Measurements from ENCODE around the gene FZR1.

FZR1 gene

GRCh38 chr19:3471954-3472655, 34.0 kb upstream of the FZR1 start:
- no peak for DNase-seq (ENCODE audit: extremely low read depth in 1 of 2, low read depth in 1 of 2)

GRCh38 chr19:3474010-3474409, 32.1 kb upstream of the FZR1 start:
- DNase-seq (ENCODE audit: extremely low read depth in 1 of 2, low read depth in 1 of 2) = no peak

GRCh38 chr19:3474614-3475013, 31.5 kb upstream of the FZR1 start:
- DNase-seq (ENCODE audit: extremely low read depth in 1 of 2, low read depth in 1 of 2) = no peak

GRCh38 chr19:3475449-3475848, 30.7 kb upstream of the FZR1 start:
- no peak for DNase-seq (ENCODE audit: extremely low read depth in 1 of 2, low read depth in 1 of 2)

GRCh38 chr19:3476830-3477229, 29.3 kb upstream of the FZR1 start:
- DNase-seq (ENCODE audit: extremely low read depth in 1 of 2, low read depth in 1 of 2) = no peak

GRCh38 chr19:3477506-3477905, 28.6 kb upstream of the FZR1 start:
- DNase-seq (ENCODE audit: extremely low read depth in 1 of 2, low read depth in 1 of 2) = no peak

- DNase-seq (ENCODE audit: extremely low read depth in 1 of 2, low read depth in 1 of 2) = no peak
Measured at GRCh38 chr19:3477951-3478350, 28.2 kb upstream of the FZR1 start.

- no peak for DNase-seq (ENCODE audit: extremely low read depth in 1 of 2, low read depth in 1 of 2)
Measured at GRCh38 chr19:3478409-3479176, 27.5 kb upstream of the FZR1 start.

- no peak for DNase-seq (ENCODE audit: extremely low read depth in 1 of 2, low read depth in 1 of 2)
Measured at GRCh38 chr19:3479177-3479833, 26.8 kb upstream of the FZR1 start.

- DNase-seq (ENCODE audit: extremely low read depth in 1 of 2, low read depth in 1 of 2) = no peak
Measured at GRCh38 chr19:3479834-3480215, 26.3 kb upstream of the FZR1 start.

GRCh38 chr19:3480383-3481091, 25.6 kb upstream of the FZR1 start, which contains the start of gene SMIM24:
TSS of gene SMIM24 (minus strand) at chr19:3480525. CDS start at chr19:3480463, 62 bp downstream.
- no peak for DNase-seq (ENCODE audit: extremely low read depth in 1 of 2, low read depth in 1 of 2)

GRCh38 chr19:3481241-3482090, 24.6 kb upstream of the FZR1 start:
- DNase-seq (ENCODE audit: extremely low read depth in 1 of 2, low read depth in 1 of 2) = no peak

GRCh38 chr19:3482507-3483225, 23.4 kb upstream of the FZR1 start:
- no peak for DNase-seq (ENCODE audit: extremely low read depth in 1 of 2, low read depth in 1 of 2)

- DNase-seq (ENCODE audit: extremely low read depth in 1 of 2, low read depth in 1 of 2) = no peak
Measured at GRCh38 chr19:3483226-3483628, 22.9 kb upstream of the FZR1 start, which contains the start of gene SMIM44. TSS of gene SMIM44 (minus strand) at chr19:3483441. CDS start at chr19:3483403, 38 bp downstream.

- no peak for DNase-seq (ENCODE audit: extremely low read depth in 1 of 2, low read depth in 1 of 2)
Measured at GRCh38 chr19:3491396-3492119, 14.6 kb upstream of the FZR1 start.

GRCh38 chr19:3492131-3492839, 13.8 kb upstream of the FZR1 start:
- DNase-seq (ENCODE audit: extremely low read depth in 1 of 2, low read depth in 1 of 2) = no peak

GRCh38 chr19:3492919-3493318, 13.2 kb upstream of the FZR1 start:
- DNase-seq (ENCODE audit: extremely low read depth in 1 of 2, low read depth in 1 of 2) = no peak

GRCh38 chr19:3493651-3494050, 12.5 kb upstream of the FZR1 start:
- no peak for DNase-seq (ENCODE audit: extremely low read depth in 1 of 2, low read depth in 1 of 2)
